ENCODE results near the gene TST. TPM values are rescaled to one million over a fixed set of nuclear protein-coding genes. Genes with fewer than 3 reads are reported as not detected.

The TST gene
- total RNA-seq, 1 experiment from 2014 or later = 44.9 TPM

GRCh38 chr22:37030560-37031281, 11.5 kb upstream of the TST start:
- Mint-ChIP-seq H3K27ac (ENCODE audit: unreplicated experiment) (peak overlapping the region; percentile 99), H3K4me1 (ENCODE audit: low read depth, unreplicated experiment) (peaks cover 30% of the 10 kb centered on the region), H3K27me3 (ENCODE audit: insufficient read depth, unreplicated experiment) (no peaks in the 10 kb centered on the region), H3K4me3 (ENCODE audit: unreplicated experiment) (peak overlapping the region; percentile 77), H3K9me3 (ENCODE audit: unreplicated experiment) (no peaks in the 10 kb centered on the region), H3K36me3 (ENCODE audit: insufficient read depth, unreplicated experiment) (peaks cover 42% of the 10 kb centered on the region)
- POLR2A ChIA-PET = interaction anchor here (3.1 kb wide), 1 partner anchor 12 kb away, joined by 22 read pairs; no protein-coding TSS in a partner anchor
- H3K36me3 ChIP-seq (ENCODE audit: control insufficient read depth, insufficient read depth, low read length) = peaks cover 4% of the 10 kb centered on the region
- intact Hi-C loops (cut with micrococcal nuclease; ENCODE audit: unreplicated experiment) = loop anchor here (5.0 kb wide), 1 partner anchor 43 kb away; no protein-coding TSS in a partner anchor
- BruUV-seq (replicated peaks) = no TSS peak
- no peak for TF ChIP-seq CTCF (IDR thresholded peaks at IDR 0.05; ENCODE audit: insufficient read depth in 1 of 2, low read depth in 1 of 2, low read length in 1 of 2, severe bottlenecking in 1 of 2, unreplicated experiment in 1 of 2)
- H3K4me1 ChIP-seq = peaks cover 44% of the 10 kb centered on the region
- H3K4me3 ChIP-seq (ENCODE audit: low read depth, low read length) = no peak overlapping the region
- H3K27me3 ChIP-seq (replicated peaks; ENCODE audit: control insufficient read depth, insufficient read depth, low read length) = no peaks in the 10 kb centered on the region
- H3K9me3 ChIP-seq = no peaks in the 10 kb centered on the region
- no peak for DNase-seq
- CTCF ChIA-PET = interaction anchor here (1.2 to 4.6 kb wide), 3 partner anchors 11 to 167 kb away, joined by 4 to 45 read pairs (median 29); partner anchors contain the start of genes MPST and TST

- no peak for DNase-seq
- no peak overlapping the region for H3K4me3 ChIP-seq (ENCODE audit: low read depth, low read length)
- POLR2A ChIA-PET = no interaction called here
- no peaks in the 10 kb centered on the region for H3K9me3 Mint-ChIP-seq (ENCODE audit: unreplicated experiment)
- no peaks in the 10 kb centered on the region for H3K27me3 Mint-ChIP-seq (ENCODE audit: insufficient read depth, unreplicated experiment)
- CTCF ChIA-PET = interaction anchor here (0.6 to 4.6 kb wide), 3 partner anchors 9 to 1023 kb away, joined by 3 to 29 read pairs (median 3); partner anchors contain the start of genes IFT27, MPST and TST
- H3K4me3 Mint-ChIP-seq (ENCODE audit: unreplicated experiment) = no peak overlapping the region
- H3K9me3 ChIP-seq = no peaks in the 10 kb centered on the region
- H3K4me1 ChIP-seq = peaks cover 34% of the 10 kb centered on the region
- H3K36me3 ChIP-seq (ENCODE audit: control insufficient read depth, insufficient read depth, low read length) = peaks cover 4% of the 10 kb centered on the region
- H3K36me3 Mint-ChIP-seq (ENCODE audit: insufficient read depth, unreplicated experiment) = peaks cover 56% of the 10 kb centered on the region
- intact Hi-C loops (cut with micrococcal nuclease; ENCODE audit: unreplicated experiment) = no loop called here
- no peaks in the 10 kb centered on the region for H3K27me3 ChIP-seq (replicated peaks; ENCODE audit: control insufficient read depth, insufficient read depth, low read length)
- peaks cover 19% of the 10 kb centered on the region for H3K4me1 Mint-ChIP-seq (ENCODE audit: low read depth, unreplicated experiment)
- H3K27ac Mint-ChIP-seq (ENCODE audit: unreplicated experiment) = no peak overlapping the region
- TF ChIP-seq CTCF (IDR thresholded peaks at IDR 0.05; ENCODE audit: insufficient read depth in 1 of 2, low read depth in 1 of 2, low read length in 1 of 2, severe bottlenecking in 1 of 2, unreplicated experiment in 1 of 2) = no peak
- no TSS peak for BruUV-seq (replicated peaks)
Observed at GRCh38 chr22:37028692-37029674, 9.7 kb upstream of the TST start.

- H3K4me1 ChIP-seq = peaks cover 23% of the 10 kb centered on the region
- peaks cover 42% of the 10 kb centered on the region for H3K36me3 Mint-ChIP-seq (ENCODE audit: insufficient read depth, unreplicated experiment)
Observed at GRCh38 chr22:37027556-37027955, 8.3 kb upstream of the TST start.

More at GRCh38 chr22:37027556-37027955, 8.3 kb upstream of the TST start:
- ChIA-PET POLR2A (no interaction called here), CTCF (no interaction called here)
- DNase-seq = no peak
- BruUV-seq (replicated peaks) = no TSS peak
- Mint-ChIP-seq H3K4me1 (ENCODE audit: low read depth, unreplicated experiment) (peaks cover 8% of the 10 kb centered on the region), H3K4me3 (ENCODE audit: unreplicated experiment) (no peak overlapping the region), H3K27me3 (ENCODE audit: insufficient read depth, unreplicated experiment) (no peaks in the 10 kb centered on the region), H3K27ac (ENCODE audit: unreplicated experiment) (no peak overlapping the region), H3K9me3 (ENCODE audit: unreplicated experiment) (no peaks in the 10 kb centered on the region)
- no peaks in the 10 kb centered on the region for H3K27me3 ChIP-seq (replicated peaks; ENCODE audit: control insufficient read depth, insufficient read depth, low read length)
- peaks cover 4% of the 10 kb centered on the region for H3K36me3 ChIP-seq (ENCODE audit: control insufficient read depth, insufficient read depth, low read length)
- TF ChIP-seq CTCF (IDR thresholded peaks at IDR 0.05; ENCODE audit: insufficient read depth in 1 of 2, low read depth in 1 of 2, low read length in 1 of 2, severe bottlenecking in 1 of 2, unreplicated experiment in 1 of 2) = no peak
- no peak overlapping the region for H3K4me3 ChIP-seq (ENCODE audit: low read depth, low read length)
- H3K9me3 ChIP-seq = no peaks in the 10 kb centered on the region
- intact Hi-C loops (cut with micrococcal nuclease; ENCODE audit: unreplicated experiment) = no loop called here
